H1 (cell line): Measurements from ENCODE around the gene CAPZA2. TPM values are rescaled to one million over a fixed set of nuclear protein-coding genes. Genes with fewer than 3 reads are reported as not detected.
"Not testable (repeated sequence)": the region's sequence is repeated elsewhere in the genome, so short reads cannot be mapped to it uniquely, and the experiment has no call there.

ENCODE experiments used
- CTCF ChIA-PET: fragments of 300-600 bp; sonication (Branson Sonifier 250); formaldehyde crosslinking; loops from one replicate; lab custom pipeline; 2021; ENCODE audit not compliant: partially characterized antibody; lab: Charles Lee
- POLR2A ChIA-PET: fragments of 300-600 bp; sonication (Branson Sonifier 250); formaldehyde crosslinking; loops from one replicate; lab custom pipeline; 2021; ENCODE audit warnings: inconsistent platforms; ENCODE audit not compliant: partially characterized antibody; lab: Charles Lee
- DNase-seq, 2 experiments: peaks; one replicate each; pipeline versions ENCODE4 v3.0.0 to v3.0.0-alpha.2; 2010 to 2022; ENCODE audit warnings: low spot score in 2 of 2, low read depth in 1 of 2, mixed read lengths in 1 of 2
- FAIRE-seq: peaks from 2 replicates; lab custom pipeline; 2011; peaks lifted over from hg19 to GRCh38; lab: Jason Lieb, UNC
- H2AFZ ChIP-seq: 2 replicates; pipeline ENCODE4 v1.8.1; 2012; ENCODE audit warnings: low read length, inconsistent platforms
- H2AK5ac ChIP-seq: 2 replicates; pipeline ENCODE4 v1.6.1; 2013; ENCODE audit warnings: low read depth, low read length
- H2BK120ac ChIP-seq: replicated peaks from 2 replicates; pipeline ENCODE3; 2013; ENCODE audit warnings: low read depth, low read length, inconsistent platforms
- H2BK12ac ChIP-seq: 2 replicates; pipeline ENCODE4 v1.6.1; 2013; ENCODE audit warnings: low read depth, low read length
- H2BK15ac ChIP-seq: 2 replicates; pipeline ENCODE4 v1.6.1; 2013; ENCODE audit warnings: low read length
- H2BK20ac ChIP-seq: 2 replicates; pipeline ENCODE4 v1.6.1; 2013; ENCODE audit warnings: low read length
- H2BK5ac ChIP-seq: 2 replicates; pipeline ENCODE4 v1.6.1; 2013; ENCODE audit warnings: low read depth, low read length
- H3K14ac ChIP-seq: 2 replicates; pipeline ENCODE4 v1.6.1; 2013; ENCODE audit warnings: inconsistent platforms; ENCODE audit not compliant: insufficient read length
- H3K18ac ChIP-seq: 2 replicates; pipeline ENCODE4 v1.6.1; 2013; ENCODE audit warnings: low read length; ENCODE audit errors: extremely low read depth
- H3K23ac ChIP-seq: 2 replicates; pipeline ENCODE4 v1.6.1; 2013; ENCODE audit warnings: inconsistent platforms; ENCODE audit not compliant: insufficient read length
- H3K23me2 ChIP-seq: 2 replicates; pipeline ENCODE4 v1.6.1; 2013; ENCODE audit warnings: low read depth, low read length
- H3K27ac ChIP-seq: 2 replicates; pipeline ENCODE4 v1.6.1; 2011; ENCODE audit warnings: low read depth, low read length, inconsistent platforms
- H3K27me3 ChIP-seq, 4 experiments: replicated peaks in 1 of 4; 1 replicate in 1 of 4; 2 replicates in 3 of 4; pipeline versions ENCODE4 v1.6.1 to v1.8.1; 2011 to 2013; ENCODE audit warnings: low read length in 3 of 4, mild to moderate bottlenecking in 3 of 4, inconsistent platforms in 2 of 4, mixed read lengths in 2 of 4, moderate library complexity in 1 of 4; ENCODE audit not compliant: control insufficient read depth in 3 of 4, insufficient read depth in 3 of 4; ENCODE audit errors: extremely low read depth in 1 of 4
- H3K36me3 ChIP-seq, 4 experiments: 2 replicates each; pipeline versions ENCODE4 v1.6.1 to v1.8.1; 2011 to 2013; ENCODE audit warnings: mild to moderate bottlenecking in 4 of 4, low read length in 3 of 4, moderate library complexity in 2 of 4, control low read depth in 1 of 4, inconsistent platforms in 1 of 4; ENCODE audit not compliant: insufficient read depth in 4 of 4, control insufficient read depth in 2 of 4
- H3K4ac ChIP-seq: replicated peaks from 2 replicates; pipeline ENCODE3; 2013; ENCODE audit warnings: low read length, low read depth, mixed read lengths, inconsistent platforms; ENCODE audit not compliant: insufficient read length
- H3K4me1 ChIP-seq, 4 experiments: replicated peaks in 1 of 4; 1 replicate in 1 of 4; 2 replicates in 3 of 4; pipeline versions ENCODE4 v1.6.1 to v1.8.1; 2011 to 2013; ENCODE audit warnings: low read length in 3 of 4, inconsistent platforms in 2 of 4, mixed read lengths in 1 of 4; ENCODE audit not compliant: insufficient read depth in 4 of 4, control insufficient read depth in 3 of 4
- H3K4me2 ChIP-seq, 2 experiments: 2 replicates each; pipeline versions ENCODE4 v1.6.1 to v1.8.1; 2011 to 2013; ENCODE audit warnings: low read depth in 2 of 2, low read length in 2 of 2, control low read depth in 1 of 2, inconsistent platforms in 1 of 2, mild to moderate bottlenecking in 1 of 2; ENCODE audit not compliant: insufficient read depth in 1 of 2
- H3K4me3 ChIP-seq, 4 experiments: fragments of 200-600, 300-600 bp in 1 of 4; sonication (generic), shearing (Covaris generic), sonication (Bioruptor Twin) in 1 of 4; 2 replicates each; pipeline versions ENCODE4 v1.5.1 to v1.8.1; 2011 to 2016; ENCODE audit warnings: low read length in 4 of 4, low read depth in 3 of 4, control low read depth in 2 of 4, inconsistent platforms in 2 of 4, mild to moderate bottlenecking in 2 of 4, mixed read lengths in 1 of 4, moderate library complexity in 1 of 4; ENCODE audit not compliant: insufficient read depth in 2 of 4; ENCODE audit errors: extremely low read depth in 1 of 4
- H3K56ac ChIP-seq: replicated peaks from 2 replicates; pipeline ENCODE3; 2013; ENCODE audit warnings: low read depth, mild to moderate bottlenecking, mixed read lengths, low read length, inconsistent platforms; ENCODE audit not compliant: insufficient read length
- H3K79me1 ChIP-seq: 2 replicates; pipeline ENCODE4 v1.6.1; 2013; ENCODE audit warnings: low read depth, low read length, control low read depth
- H3K79me2 ChIP-seq, 2 experiments: 2 replicates each; pipeline versions ENCODE4 v1.6.1 to v1.8.1; 2012 to 2013; ENCODE audit warnings: low read length in 2 of 2, mild to moderate bottlenecking in 2 of 2, inconsistent platforms in 1 of 2; ENCODE audit not compliant: insufficient read depth in 2 of 2, control insufficient read depth in 1 of 2
- H3K9ac ChIP-seq, 4 experiments: replicated peaks in 1 of 4; 1 replicate in 1 of 4; 2 replicates in 3 of 4; pipeline versions ENCODE4 v1.6.1 to v1.8.1; 2011 to 2013; ENCODE audit warnings: low read depth in 3 of 4, low read length in 3 of 4, control low read depth in 2 of 4, mild to moderate bottlenecking in 2 of 4, moderate library complexity in 2 of 4, inconsistent platforms in 1 of 4; ENCODE audit errors: extremely low read depth in 1 of 4
- H3K9me3 ChIP-seq, 2 experiments: 2 replicates each; pipeline versions ENCODE4 v1.6.1 to v1.8.1; 2012 to 2013; ENCODE audit warnings: mild to moderate bottlenecking in 2 of 2, moderate library complexity in 2 of 2, control low read depth in 1 of 2, inconsistent platforms in 1 of 2, low read depth in 1 of 2, low read length in 1 of 2, mixed read lengths in 1 of 2; ENCODE audit not compliant: insufficient read depth in 2 of 2
- H4K20me1 ChIP-seq, 2 experiments: replicated peaks in 1 of 2; 2 replicates each; pipeline versions ENCODE3 to v1.8.1; 2011 to 2013; ENCODE audit warnings: inconsistent platforms in 2 of 2, low read length in 2 of 2, mild to moderate bottlenecking in 1 of 2; ENCODE audit not compliant: insufficient read depth in 2 of 2, control insufficient read depth in 1 of 2
- H4K5ac ChIP-seq: 2 replicates; pipeline ENCODE4 v1.6.1; 2013; ENCODE audit warnings: low read length, low read depth, mixed read lengths, inconsistent platforms; ENCODE audit not compliant: insufficient read length
- H4K8ac ChIP-seq: 2 replicates; pipeline ENCODE4 v1.8.0; 2013; ENCODE audit warnings: mild to moderate bottlenecking, moderate library complexity, low read length, inconsistent platforms; ENCODE audit not compliant: insufficient read depth; ENCODE audit errors: extremely low read depth
- H4K91ac ChIP-seq: replicated peaks from 2 replicates; pipeline ENCODE3; 2013; ENCODE audit warnings: low read length, mixed read lengths, inconsistent platforms; ENCODE audit not compliant: insufficient read length
- WGBS, 2 experiments: shearing (Covaris generic) in 1 of 2; methylation state at CpG; one replicate each; pipeline versions ENCODE4 v1.1.6 to v1.1.7; 2013 to 2015; ENCODE audit warnings: low lambda C conversion rate in 2 of 2, mixed read lengths in 2 of 2, inconsistent platforms in 1 of 2, low coverage in 1 of 2, missing lambda C conversion rate in 1 of 2; ENCODE audit not compliant: insufficient replicate concordance in 2 of 2, insufficient coverage in 1 of 2, insufficient read length in 1 of 2; ENCODE audit errors: extremely low coverage in 1 of 2, missing lambda C conversion rate in 1 of 2; 5-methylcytosine and 5-hydroxymethylcytosine counted together
- polyA plus RNA-seq, 7 experiments: library from polyadenylated mRNA; depleted of rRNA in 3 of 7; stranded (reverse) in 5 of 7; unstranded in 2 of 7; fragments of >200 nt in 5 of 7; fragments of 200-250 nt in 2 of 7; gene quantifications; 1 replicate in 5 of 7; 2 replicates in 1 of 7; 4 replicates in 1 of 7; pipeline versions ENCODE4 v1.2.1 to v1.2.3, GENCODE V29; 2011 to 2013; ENCODE audit warnings: missing spikeins in 2 of 7, mixed read lengths in 2 of 7
- total RNA-seq: library from RNA; stranded (reverse); fragmentation: NEBNext Ultra II Directional; extraction: Animal tissue kit (Norgen Biotek cat#: 25700); gene quantifications from 2 replicates; pipeline ENCODE4 v1.2.1, GENCODE V29; 2021

CAPZA2 gene
- total and polyA plus RNA-seq, 2 of the 8 experiments (the other 6 are each of a cell fraction or from before 2014, with no cell fraction given), result 33.2 to 145 TPM

GRCh38 chr7:116813371-116813770 is 49.0 kb upstream of the CAPZA2 start:
- H3K36me3 ChIP-seq, H3K79me1 ChIP-seq, H3K9ac ChIP-seq, H4K5ac ChIP-seq, H3K9me3 ChIP-seq, H2AK5ac ChIP-seq, DNase-seq, H4K8ac ChIP-seq, H3K4ac ChIP-seq, H3K4me3 ChIP-seq, H3K14ac ChIP-seq, H2BK15ac ChIP-seq, H3K4me1 ChIP-seq, H4K91ac ChIP-seq, H3K79me2 ChIP-seq, FAIRE-seq, POLR2A ChIA-PET, H3K23me2 ChIP-seq, H3K23ac ChIP-seq, H2AFZ ChIP-seq, H4K20me1 ChIP-seq, H3K27me3 ChIP-seq, H2BK20ac ChIP-seq, H3K27ac ChIP-seq, H2BK120ac ChIP-seq, H3K4me2 ChIP-seq, H3K56ac ChIP-seq, H2BK12ac ChIP-seq, H3K18ac ChIP-seq, H2BK5ac ChIP-seq: not testable (repeated sequence)
- CTCF ChIA-PET, result interaction anchor here (0.7 to 2.4 kb wide), 7 partner anchors 9 to 555 kb away, joined by 3 to 11 read pairs (median 4); no protein-coding TSS in a partner anchor
- 89% methylated on average over 3 of the region's 3 CpGs; no CpG with 5 or more reads in 1 of the 2 experiments for WGBS, 2 experiments
